Pancreas (tissue), 10 donors: ENCODE data around the gene SSH3. TPM values are rescaled to one million over a fixed set of nuclear protein-coding genes. Genes with fewer than 3 reads are reported as not detected.
A peak's percentile ranks its signal among the peaks of the same experiment; 100 is the strongest.

Experiments used
- ATAC-seq, 4 donors: fragments of 200-7000 bp; cut with Tn5 transposase; one replicate each; pipeline versions ENCODE4 v1.8.0 to v1.9.1; 2020; ENCODE audit warnings: mild to moderate bottlenecking in 4 of 4, moderate library complexity in 4 of 4
- DNase-seq, 6 donors: peaks; one replicate each; pipeline ENCODE4 v3.0.0-alpha.2; 2020
- FAIRE-seq: peaks from 2 replicates; lab custom pipeline; 2012; peaks lifted over from hg19 to GRCh38; lab: Jason Lieb, UNC
- H3K27ac ChIP-seq, 4 donors: fragments of 200-600 bp; sonication (generic); 1 replicate in 3 of 4; 2 replicates in 1 of 4; pipeline versions ENCODE4 v1.5.0 to v1.8.0; 2020
- H3K27me3 ChIP-seq, 4 donors: fragments of 200-600 bp; one replicate each; pipeline ENCODE4 v1.8.0; 2021
- H3K36me3 ChIP-seq, 3 donors: fragments of 200-600 bp; sonication (generic) in 1 of 3; one replicate each; pipeline versions ENCODE4 v1.5.0 to v1.8.0; 2020 to 2021
- H3K4me1 ChIP-seq, 3 donors: fragments of 200-600 bp; one replicate each; pipeline ENCODE4 v1.8.0; 2021
- H3K4me3 ChIP-seq, 4 donors: fragments of 200-600 bp; sonication (generic) in 2 of 4; one replicate each; pipeline versions ENCODE4 v1.5.0 to v1.8.0; 2020 to 2021
- H3K9me3 ChIP-seq, 4 donors: fragments of 200-600 bp; one replicate each; pipeline ENCODE4 v1.8.0; 2021
- CTCF ChIP-seq, 4 donors: fragments of 200-600 bp; sonication (generic) in 3 of 4; IDR thresholded peaks; one replicate each; pipeline versions ENCODE4 v1.5.0 to v1.8.0; 2021; ENCODE audit warnings: antibody characterized with exemption in 4 of 4
- WGBS, 2 donors: extraction: QIAGEN DNeasy Blood & Tissue Kit; methylation state at CpG; one replicate each; pipeline ENCODE4 v1.1.7; 2013; 5-methylcytosine and 5-hydroxymethylcytosine counted together
- intact Hi-C, 3 donors: fragments of 100-400 bp; cut with DNase I; formaldehyde crosslinking; loops; one replicate each; pipeline versions ENCODE4 v1.11.1 to v1.14.2; 2022
- polyA plus RNA-seq, 2 donors: library from polyadenylated mRNA; stranded (reverse); fragments of 200-250 nt; gene quantifications; one replicate each; pipeline ENCODE4 v1.2.3, GENCODE V29; 2013
- total RNA-seq, 6 donors: library from RNA; stranded (reverse); fragmentation: NEBNext Ultra II Directional in 4 of 6; extraction: Animal tissue kit (Norgen Biotek cat#: 25700) in 4 of 6; gene quantifications; one replicate each; pipeline versions ENCODE4 v1.2.1 to v1.2.4, GENCODE V29; 2021 to 2023
- donor health status: healthy with polysubstance abuse.
- donor health status: DM: no; HTN: no; CAD: no; lungs with moderate emphysema.
- donor health status: DM: no; HTN: no; CAD: no.
- donor health status: control.
- donor health status: control.
- donor health status: Bipolar disorder and iron deficiency.
- donor health status: DM: yes; HTN: yes; CAD: no.
- donor health status: DM: no; HTN: no; CAD: no.
- donor health status: DM: no; HTN: no; CAD: no.
- donor health status: DM: yes; HTN: yes; CAD: no.

The SSH3 gene
- total and polyA plus RNA-seq, 8 donors: 15.2 to 29.2 (median 23.3) TPM

- H3K27me3 ChIP-seq: no peaks in the 10 kb centered on the region
- no peak for FAIRE-seq
- ATAC-seq: no peak
- peak overlapping the region in 1 of 4 donors; percentile 98 for H3K27ac ChIP-seq
- H3K36me3 ChIP-seq: no peaks in the 10 kb centered on the region
- H3K4me3 ChIP-seq: no peak overlapping the region
- peaks cover 0 to 33% (median 14%) of the 10 kb centered on the region in 3 donors for H3K4me1 ChIP-seq
- WGBS, 2 donors: 73 to 74% methylated on average over 12 of the region's 12 CpGs
- H3K9me3 ChIP-seq: no peaks in the 10 kb centered on the region
- intact Hi-C loops: no loop called here
- peak in 1 of 6 donors; percentile 41 for DNase-seq
- TF ChIP-seq CTCF (IDR thresholded peaks at IDR 0.05): no peak
Observed at GRCh38 chr11:67357831-67358670, 54.7 kb downstream of the SSH3 start.

Other genes starting within 250 kb of the SSH3 start
- 10 to 100 TPM; 14.9 to 20.3 (median 18.5) TPM for gene RHOD, start 246.7 kb upstream of the SSH3 start, total RNA-seq
- gene RHOD, start 246.7 kb upstream of the SSH3 start, polyA plus RNA-seq: 10 to 100 TPM; 18.6 to 45.8 TPM
- 10 to 100 TPM; 17.2 to 39.1 (median 23.1) TPM for gene KDM2A, start 184.3 kb upstream of the SSH3 start, total RNA-seq
- 10 to 100 TPM; 19.2 to 22.6 TPM for gene KDM2A, start 184.3 kb upstream of the SSH3 start, polyA plus RNA-seq
- gene GRK2, start 37.1 kb upstream of the SSH3 start, total RNA-seq: 10 to 100 TPM; 19.1 to 31.9 (median 21.5) TPM
- 10 to 100 TPM; 52.8 to 60.6 TPM for gene GRK2, start 37.1 kb upstream of the SSH3 start, polyA plus RNA-seq
- gene ANKRD13D, start 14.2 kb upstream of the SSH3 start, total RNA-seq: 10 to 100 TPM in 5 of 6 donors, 1 to 10 TPM in 1; 9.8 to 31.3 (median 12.3) TPM
- gene ANKRD13D, start 14.2 kb upstream of the SSH3 start, polyA plus RNA-seq: 10 to 100 TPM; 60.0 to 60.7 TPM
- gene POLD4, start 50.0 kb downstream of the SSH3 start, total RNA-seq: 10 to 100 TPM; 35.0 to 50.8 (median 43.4) TPM
- gene POLD4, start 50.0 kb downstream of the SSH3 start, polyA plus RNA-seq: 10 to 100 TPM; 80.6 to 99.3 TPM
- gene CLCF1, start 70.1 kb downstream of the SSH3 start, total RNA-seq: 1 to 10 TPM; 1.3 to 5.0 (median 2.3) TPM
- gene CLCF1, start 70.1 kb downstream of the SSH3 start, polyA plus RNA-seq: 10 to 100 TPM in 1 of 2 donors, 1 to 10 TPM in 1; 9.4 to 11.2 TPM
- 10 to 100 TPM in 5 of 6 donors, 1 to 10 TPM in 1; 9.4 to 18.0 (median 12.8) TPM for gene RAD9A, start 88.5 kb downstream of the SSH3 start, total RNA-seq
- gene RAD9A, start 88.5 kb downstream of the SSH3 start, polyA plus RNA-seq: 10 to 100 TPM; 39.8 to 45.2 TPM
- 10 to 100 TPM; 49.0 to 72.8 (median 62.9) TPM for gene PPP1CA, start 98.3 kb downstream of the SSH3 start, total RNA-seq
- 10 to 100 TPM; 57.7 to 68.5 TPM for gene PPP1CA, start 98.3 kb downstream of the SSH3 start, polyA plus RNA-seq
- 1 to 10 TPM in 4 of 6 donors, under 1 TPM in 2; 0.05 to 2.9 (median 1.1) TPM for gene TBC1D10C, start 100.6 kb downstream of the SSH3 start, total RNA-seq
- gene TBC1D10C, start 100.6 kb downstream of the SSH3 start, polyA plus RNA-seq: 1 to 10 TPM; 1.5 to 2.5 TPM
- 1 to 10 TPM in 1 of 6 donors, under 1 TPM in 5; 0.39 to 1.1 (median 0.80) TPM for gene CARNS1, start 112.1 kb downstream of the SSH3 start, total RNA-seq
- 1 to 10 TPM in 1 of 2 donors, under 1 TPM in 1; 0.89 to 2.2 TPM for gene CARNS1, start 112.1 kb downstream of the SSH3 start, polyA plus RNA-seq
- 10 to 100 TPM; 17.6 to 29.3 (median 21.7) TPM for gene RPS6KB2, start 125.0 kb downstream of the SSH3 start, total RNA-seq
- 10 to 100 TPM; 57.4 to 71.6 TPM for gene RPS6KB2, start 125.0 kb downstream of the SSH3 start, polyA plus RNA-seq
- 1 to 10 TPM in 4 of 6 donors, under 1 TPM in 2; 0.63 to 4.1 (median 1.8) TPM for gene PTPRCAP, start 134.2 kb downstream of the SSH3 start, total RNA-seq
- 10 to 100 TPM; 10.9 to 13.1 TPM for gene PTPRCAP, start 134.2 kb downstream of the SSH3 start, polyA plus RNA-seq
- 10 to 100 TPM; 40.3 to 56.3 (median 47.7) TPM for gene CORO1B, start 139.9 kb downstream of the SSH3 start, total RNA-seq
- gene CORO1B, start 139.9 kb downstream of the SSH3 start, polyA plus RNA-seq: 10 to 100 TPM; 53.0 to 66.4 TPM
- not detected for gene GPR152, start 149.2 kb downstream of the SSH3 start, total RNA-seq
- not detected for gene GPR152, start 149.2 kb downstream of the SSH3 start, polyA plus RNA-seq
- gene CABP4, start 151.8 kb downstream of the SSH3 start, total RNA-seq: 1 to 10 TPM in 2 of 6 donors, under 1 TPM in 3, not detected in 1; 0.58 to 1.5 (median 0.88) TPM
- gene CABP4, start 151.8 kb downstream of the SSH3 start, polyA plus RNA-seq: 1 to 10 TPM in 1 of 2 donors, under 1 TPM in 1; 0.99 to 1.2 TPM
- 10 to 100 TPM; 45.1 to 72.1 (median 52.4) TPM for gene TMEM134, start 165.7 kb downstream of the SSH3 start, total RNA-seq
- gene TMEM134, start 165.7 kb downstream of the SSH3 start, polyA plus RNA-seq: 10 to 100 TPM; 90.1 to 93.4 TPM
- gene AIP, start 179.5 kb downstream of the SSH3 start, total RNA-seq: 10 to 100 TPM; 20.2 to 33.3 (median 23.6) TPM
- gene AIP, start 179.5 kb downstream of the SSH3 start, polyA plus RNA-seq: 10 to 100 TPM; 45.1 to 45.8 TPM
- gene PITPNM1, start 201.8 kb downstream of the SSH3 start, total RNA-seq: 10 to 100 TPM; 10.2 to 34.3 (median 20.5) TPM
- 10 to 100 TPM; 34.4 to 35.7 TPM for gene PITPNM1, start 201.8 kb downstream of the SSH3 start, polyA plus RNA-seq
- gene CDK2AP2, start 204.6 kb downstream of the SSH3 start, total RNA-seq: 10 to 100 TPM; 27.1 to 41.8 (median 35.2) TPM
- 10 to 100 TPM; 46.4 to 65.6 TPM for gene CDK2AP2, start 204.6 kb downstream of the SSH3 start, polyA plus RNA-seq
- gene CABP2, start 219.9 kb downstream of the SSH3 start, total RNA-seq: not detected
- gene CABP2, start 219.9 kb downstream of the SSH3 start, polyA plus RNA-seq: not detected